Choroid plexus epithelial cell (primary cell): ENCODE results near the gene CD34.

Experiments used
- DNase-seq: peaks from one replicate; pipeline ENCODE4 v3.0.0-alpha.2; 2010; ENCODE audit warnings: low read depth
- H3K4me3 ChIP-seq: 2 replicates; pipeline ENCODE4 v1.5.1; 2011; ENCODE audit warnings: low read depth, mild to moderate bottlenecking, control low read depth, low read length, moderate library complexity
- CTCF ChIP-seq: conservative IDR thresholded peaks from 2 replicates; pipeline ENCODE4 v1.5.1; 2011; ENCODE audit warnings: low read depth, mild to moderate bottlenecking, control low read depth, inconsistent platforms, low read length, moderate library complexity

Gene CD34

DNA sequence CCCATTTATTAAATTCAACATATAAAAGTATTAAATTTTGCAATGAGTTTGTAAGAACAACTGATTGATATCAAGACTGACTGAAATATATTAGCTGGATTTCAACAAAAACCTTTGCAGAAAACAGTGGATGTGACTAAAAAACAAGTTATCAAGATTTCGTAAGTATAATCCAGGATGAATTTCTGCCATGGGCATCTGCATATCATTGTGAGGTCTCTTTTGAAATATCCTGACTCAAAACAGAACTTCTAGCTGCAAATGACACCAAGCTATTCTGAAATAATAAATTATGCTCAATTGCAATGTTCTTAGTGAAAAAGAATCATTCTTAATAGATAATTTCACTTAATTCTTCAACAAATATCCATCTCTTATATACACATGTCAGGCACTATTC lies 52.6 kb downstream of the CD34 start:
- TF ChIP-seq CTCF, result no peak
- no peak overlapping the region for H3K4me3 ChIP-seq
- no peak for DNase-seq

- DNase-seq, result no peak
- no peak for TF ChIP-seq CTCF
Measured at GRCh38 chr1:207857447-207857846, 53.5 kb downstream of the CD34 start.

DNA sequence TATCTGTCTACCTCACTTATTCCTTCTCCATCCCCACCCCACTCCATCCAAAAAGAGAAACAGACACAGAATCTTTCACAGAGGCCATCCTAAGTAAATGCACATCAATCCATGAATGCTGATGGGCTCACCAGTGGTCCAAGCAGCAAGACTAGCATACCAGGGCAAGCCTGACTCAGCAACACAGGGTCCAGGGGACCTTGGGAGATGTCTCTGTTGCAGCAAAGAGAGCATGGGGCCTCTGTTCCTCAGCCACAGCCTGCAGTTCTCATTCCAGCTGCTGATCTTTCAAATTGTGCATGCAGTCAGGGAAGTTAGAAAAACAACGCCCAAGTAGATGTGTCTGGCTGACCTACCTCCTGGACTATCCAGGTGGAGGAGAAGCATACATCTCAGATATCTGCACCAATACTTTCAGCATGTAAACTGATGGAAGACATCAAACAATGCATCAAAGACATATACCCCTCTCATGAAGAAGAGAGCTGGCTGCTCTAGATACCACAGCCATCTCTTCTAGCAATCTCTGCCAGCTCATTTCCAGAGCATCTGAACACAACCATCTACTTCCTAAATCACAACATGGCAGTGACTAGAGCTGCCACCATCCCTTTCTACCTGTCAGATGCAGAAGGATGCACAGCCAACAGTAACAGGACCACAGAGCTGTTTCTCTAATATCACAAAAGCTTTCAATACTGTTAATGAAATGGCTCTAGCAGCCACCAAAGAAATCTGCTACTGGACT lies 54.5 kb downstream of the CD34 start:
- peak; percentile 56 for DNase-seq
- H3K4me3 ChIP-seq, result no peak overlapping the region
- TF ChIP-seq CTCF, result no peak

More at GRCh38 chr1:207857447-207857846, 53.5 kb downstream of the CD34 start:
- H3K4me3 ChIP-seq, result no peak overlapping the region

GRCh38 chr1:207854001-207854400 lies 56.9 kb downstream of the CD34 start:
- no peak overlapping the region for H3K4me3 ChIP-seq
- no peak for DNase-seq
- no peak for TF ChIP-seq CTCF

- no peak for DNase-seq
- TF ChIP-seq CTCF, result no peak
- no peak overlapping the region for H3K4me3 ChIP-seq
Measured at GRCh38 chr1:207853372-207853757, 57.6 kb downstream of the CD34 start.

DNA sequence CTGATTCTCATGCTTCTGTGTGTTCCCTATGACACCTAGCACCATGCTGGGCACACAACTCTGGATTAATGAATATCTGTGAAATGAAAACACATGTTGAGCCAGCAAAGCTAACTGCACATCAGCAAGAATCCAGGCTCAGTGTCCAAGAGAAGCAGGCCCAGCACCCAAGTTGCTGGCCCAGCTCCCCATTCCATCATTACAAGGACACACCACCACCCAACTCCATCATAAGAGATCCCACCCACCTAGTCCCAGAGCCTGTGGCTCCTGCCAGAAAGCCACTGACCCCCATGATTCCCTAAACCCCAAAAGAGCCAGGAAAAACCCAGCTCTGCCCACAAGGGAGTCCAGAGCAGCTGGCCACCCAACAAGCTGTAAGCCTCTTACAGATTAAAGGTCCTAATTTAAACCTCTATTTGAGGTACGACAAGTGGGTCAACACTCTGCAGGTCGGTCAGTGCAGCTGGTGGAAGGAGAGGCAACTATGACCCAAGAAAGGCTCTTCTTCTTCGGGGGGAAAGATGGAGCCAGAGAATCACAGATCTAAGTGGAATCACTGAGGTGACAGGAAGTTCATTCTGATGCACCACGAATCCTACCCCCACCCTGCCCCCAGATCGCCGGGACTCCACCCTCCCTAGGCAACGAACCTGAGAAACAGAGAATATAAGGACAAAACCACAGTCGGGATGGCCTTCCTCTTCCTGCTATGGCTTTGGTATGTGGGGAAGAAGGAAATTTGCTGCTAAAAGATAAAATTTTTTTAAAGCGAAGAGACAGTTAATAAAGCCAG lies 58.2 kb downstream of the CD34 start:
- DNase-seq, result no peak
- no peak overlapping the region for H3K4me3 ChIP-seq
- TF ChIP-seq CTCF, result no peak
